HepG2 (cell line): ENCODE data around the gene TPI1. TPM values are rescaled to one million over a fixed set of nuclear protein-coding genes. Genes with fewer than 3 reads are reported as not detected.
A peak's percentile ranks its signal among the peaks of the same experiment; 100 is the strongest.

Experiments
- ARID4A ChIP-seq: sonication (generic); formaldehyde crosslinking; IDR thresholded peaks from 2 replicates; pipeline ENCODE4 v1.5.0; 2020; ENCODE audit warnings: mild to moderate bottlenecking, missing genetic modification reagents, borderline replicate concordance
- ASH2L ChIP-seq: fragments of 300-600, 200-600 bp; sonication (generic); IDR thresholded peaks from 2 replicates; pipeline ENCODE4 v1.7.0; 2017; ENCODE audit warnings: low read depth, mild to moderate bottlenecking, moderate library complexity, mixed read lengths, low read length; ENCODE audit not compliant: insufficient read length
- ATF1 ChIP-seq: IDR thresholded peaks from 2 replicates; pipeline ENCODE4 v1.6.1; 2016; ENCODE audit warnings: mild to moderate bottlenecking, control low read depth
- ELF1 ChIP-seq: sonication (generic); formaldehyde crosslinking; IDR thresholded peaks from 2 replicates; pipeline ENCODE4 v1.4.0; 2020; ENCODE audit warnings: missing genetic modification reagents
- FOXJ3 ChIP-seq: sonication (generic); formaldehyde crosslinking; IDR thresholded peaks from 2 replicates; pipeline ENCODE4 v1.4.0; 2020; ENCODE audit warnings: missing genetic modification reagents, mild to moderate bottlenecking, borderline replicate concordance
- HDAC1 ChIP-seq: sonication (generic); formaldehyde crosslinking; IDR thresholded peaks from 2 replicates; pipeline ENCODE4 v1.5.1; 2020; ENCODE audit warnings: mild to moderate bottlenecking, missing genetic modification reagents
- HNF4A ChIP-seq: sonication (generic); formaldehyde crosslinking; IDR thresholded peaks from 2 replicates; pipeline ENCODE4 v1.4.0; 2020; ENCODE audit warnings: missing genetic modification reagents
- KDM4B ChIP-seq: sonication (generic); formaldehyde crosslinking; IDR thresholded peaks from 2 replicates; pipeline ENCODE4 v1.4.0; 2020; ENCODE audit warnings: missing genetic modification reagents
- PHF20 ChIP-seq: sonication (generic); formaldehyde crosslinking; IDR thresholded peaks from 2 replicates; pipeline ENCODE4 v1.5.0; 2020; ENCODE audit warnings: mild to moderate bottlenecking, missing genetic modification reagents
- PHF21A ChIP-seq: sonication (generic); formaldehyde crosslinking; IDR thresholded peaks from 2 replicates; pipeline ENCODE4 v1.5.0; 2020; ENCODE audit warnings: mild to moderate bottlenecking, missing genetic modification reagents
- POLR2A ChIP-seq, 2 experiments: IDR thresholded peaks; 2 replicates each; pipeline ENCODE4 v1.6.1; 2011; ENCODE audit warnings: low read depth in 2 of 2, low read length in 2 of 2, mild to moderate bottlenecking in 1 of 2, moderate library complexity in 1 of 2; ENCODE audit not compliant: insufficient read depth in 1 of 2
- POLR2AphosphoS5 ChIP-seq: IDR thresholded peaks from 2 replicates; pipeline ENCODE4 v1.6.1; 2012; ENCODE audit warnings: low read depth, low read length
- RAD21 ChIP-seq: fragments of 450-650 bp; formaldehyde crosslinking; IDR thresholded peaks from 2 replicates; pipeline ENCODE4 v1.5.0; 2020; ENCODE audit warnings: mild to moderate bottlenecking
- RXRA ChIP-seq: sonication (generic); formaldehyde crosslinking; IDR thresholded peaks from 2 replicates; pipeline ENCODE4 v1.5.1; 2020; ENCODE audit warnings: missing genetic modification reagents
- SMAD3 ChIP-seq: sonication (generic); formaldehyde crosslinking; IDR thresholded peaks from 2 replicates; pipeline ENCODE4 v1.4.0; 2020; ENCODE audit warnings: missing genetic modification reagents
- SMAD9 ChIP-seq: sonication (generic); formaldehyde crosslinking; IDR thresholded peaks from 2 replicates; pipeline ENCODE4 v1.5.1; 2020; ENCODE audit warnings: mild to moderate bottlenecking, missing genetic modification reagents
- SP1 ChIP-seq, 2 experiments: fragments of 450-650 bp in 1 of 2; sonication (generic) in 1 of 2; formaldehyde crosslinking in 1 of 2; IDR thresholded peaks; 2 replicates each; pipeline versions ENCODE4 v1.4.0 to v1.6.1; 2016 to 2020; ENCODE audit warnings: missing genetic modification reagents in 1 of 2
- TCF7L2 ChIP-seq: IDR thresholded peaks from 2 replicates; pipeline ENCODE4 v1.6.1; 2011; ENCODE audit warnings: mild to moderate bottlenecking, low read depth, low read length, moderate library complexity
- TSC22D2 ChIP-seq: sonication (generic); formaldehyde crosslinking; IDR thresholded peaks from 2 replicates; pipeline ENCODE4 v1.5.1; 2020; ENCODE audit warnings: missing genetic modification reagents, mild to moderate bottlenecking, borderline replicate concordance
- U2AF2 ChIP-seq: fragments of 200-400 bp; formaldehyde crosslinking; IDR thresholded peaks from 2 replicates; pipeline ENCODE4 v1.6.1; 2017; ENCODE audit warnings: low read depth, mild to moderate bottlenecking, low read length
- ZNF335 ChIP-seq: sonication (generic); formaldehyde crosslinking; IDR thresholded peaks from 2 replicates; pipeline ENCODE4 v1.4.0; 2020; ENCODE audit warnings: missing genetic modification reagents
- ZNF367 ChIP-seq: sonication (generic); formaldehyde crosslinking; IDR thresholded peaks from 2 replicates; pipeline ENCODE4 v1.4.0; 2020; ENCODE audit warnings: missing genetic modification reagents, borderline replicate concordance
- ZNF549 ChIP-seq: sonication (generic); formaldehyde crosslinking; IDR thresholded peaks from 2 replicates; pipeline ENCODE4 v1.5.0; 2020; ENCODE audit warnings: missing genetic modification reagents
- ZNF781 ChIP-seq: sonication (generic); formaldehyde crosslinking; IDR thresholded peaks from 2 replicates; pipeline ENCODE4 v1.5.1; 2020; ENCODE audit warnings: borderline replicate concordance, mild to moderate bottlenecking, missing genetic modification reagents; ENCODE audit errors: not compliant biosample characterization
- ZSCAN9 ChIP-seq: IDR thresholded peaks from 2 replicates; pipeline ENCODE4 v1.6.1; 2016; ENCODE audit warnings: borderline replicate concordance
- polyA plus RNA-seq, 8 experiments: library from polyadenylated mRNA; depleted of rRNA in 3 of 8; stranded (reverse) in 7 of 8; unstranded in 1 of 8; fragments of >200 nt; fragmentation: Illumina TruSeq in 4 of 8; extraction: Trizol in 4 of 8; gene quantifications; 2 replicates each; pipeline versions ENCODE4 v1.2.1 to v1.2.3, GENCODE V29; 2011 to 2016; ENCODE audit warnings: low read depth in 4 of 8, missing spikeins in 1 of 8, mixed read lengths in 1 of 8; ENCODE audit not compliant: insufficient read depth in 1 of 8
- total RNA-seq, 5 experiments: library from RNA; depleted of rRNA; stranded (reverse); fragments of >200 nt; fragmentation: Illumina TruSeq; extraction: Trizol; gene quantifications; 2 replicates each; pipeline ENCODE4 v1.2.3, GENCODE V29; 2016; ENCODE audit warnings: low read depth in 1 of 5
- TF ChIP-seq, protein P1 (sequence below): sonication (generic); formaldehyde crosslinking; IDR thresholded peaks from 2 replicates; pipeline ENCODE4 v1.4.0; 2020; ENCODE audit warnings: missing genetic modification reagents, borderline replicate concordance
- TF ChIP-seq, protein P2 (sequence below): IDR thresholded peaks from 2 replicates; pipeline ENCODE4 v1.6.1; 2016; ENCODE audit warnings: missing genetic modification reagents, missing compliant biosample characterization

The TPI1 gene
- total and polyA plus RNA-seq, 2 of the 13 experiments (the other 11 are each of a cell fraction or from before 2014, with no cell fraction given): 945 to 2,535 TPM

DNA sequence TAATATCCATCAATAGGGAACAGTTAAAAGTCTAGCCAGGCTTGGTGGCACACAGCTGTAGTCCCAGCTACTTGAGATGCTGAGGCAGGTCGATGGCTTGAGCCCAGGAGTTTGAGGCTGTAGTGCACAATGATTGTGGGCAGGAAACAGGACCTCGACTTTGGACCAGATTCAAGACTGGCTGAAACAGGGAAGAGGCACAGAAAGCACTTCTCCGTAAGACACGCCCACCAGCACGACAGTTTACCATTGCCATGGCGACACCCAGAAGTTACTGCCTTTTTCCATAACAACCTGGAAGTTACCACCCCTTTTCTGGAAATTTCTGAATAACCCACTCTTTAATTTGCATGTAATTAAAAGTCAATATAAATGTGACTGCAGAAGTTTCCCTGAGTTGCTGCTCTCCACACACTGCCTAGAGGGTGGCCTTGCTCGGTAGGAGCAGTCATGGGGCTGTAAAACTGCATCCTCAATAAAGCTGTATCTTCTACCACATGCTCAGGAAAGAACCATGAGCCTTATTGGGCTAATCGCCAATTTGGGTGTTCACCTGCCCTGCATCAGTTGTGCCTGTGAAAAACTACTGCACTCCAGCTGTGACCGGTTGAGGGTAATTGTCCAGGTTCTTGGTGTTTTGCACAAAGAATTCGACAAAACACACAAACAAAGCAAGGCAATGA is 32.6 kb downstream of the TPI1 start (continued):
- peak; percentile 91; the same call in 1 of the 2 replicates for TF ChIP-seq U2AF2
- TF ChIP-seq ARID4A (CRISPR knock-in tag): peak; percentile 51; the same call in 1 of the 2 replicates
- TF ChIP-seq, protein P1, sequence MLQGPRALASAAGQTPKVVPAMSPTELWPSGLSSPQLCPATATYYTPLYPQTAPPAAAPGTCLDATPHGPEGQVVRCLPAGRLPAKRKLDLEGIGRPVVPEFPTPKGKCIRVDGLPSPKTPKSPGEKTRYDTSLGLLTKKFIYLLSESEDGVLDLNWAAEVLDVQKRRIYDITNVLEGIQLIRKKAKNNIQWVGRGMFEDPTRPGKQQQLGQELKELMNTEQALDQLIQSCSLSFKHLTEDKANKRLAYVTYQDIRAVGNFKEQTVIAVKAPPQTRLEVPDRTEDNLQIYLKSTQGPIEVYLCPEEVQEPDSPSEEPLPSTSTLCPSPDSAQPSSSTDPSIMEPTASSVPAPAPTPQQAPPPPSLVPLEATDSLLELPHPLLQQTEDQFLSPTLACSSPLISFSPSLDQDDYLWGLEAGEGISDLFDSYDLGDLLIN (CRISPR knock-in tag): no peak
- no peak for TF ChIP-seq SP1 (IDR thresholded peaks at IDR 0.05)
- TF ChIP-seq SP1 (CRISPR knock-in tag; IDR thresholded peaks at IDR 0.05): peak; percentile 60; the same call in 1 of the 2 replicates
- no peak for TF ChIP-seq ZNF781 (CRISPR knock-in tag)
- TF ChIP-seq ZNF367 (CRISPR knock-in tag): no peak
- TF ChIP-seq SMAD9 (CRISPR knock-in tag): no peak
- peak; percentile 38; the same call in 1 of the 2 replicates for TF ChIP-seq PHF20 (CRISPR knock-in tag)
- TF ChIP-seq HDAC1: no peak
- no peak for TF ChIP-seq ZNF549 (CRISPR knock-in tag)
- 0 out of 2 replicates have a peak, but pooled peaks have one; percentile 11 for TF ChIP-seq PHF21A
- TF ChIP-seq TCF7L2: no peak
- TF ChIP-seq TSC22D2 (CRISPR knock-in tag): no peak
- TF ChIP-seq RAD21 (CRISPR knock-in tag): no peak
- peak; percentile 63 for TF ChIP-seq HNF4A (CRISPR knock-in tag)
- TF ChIP-seq ZSCAN9 (CRISPR knock-in tag): no peak
- TF ChIP-seq SMAD3 (CRISPR knock-in tag): no peak
- peak; percentile 48 for TF ChIP-seq ASH2L
- 0 out of 2 replicates have a peak, but pooled peaks have one; percentile 21 for TF ChIP-seq POLR2AphosphoS5
- TF ChIP-seq ATF1 (CRISPR knock-in tag): no peak
- TF ChIP-seq ELF1 (CRISPR knock-in tag): peak; percentile 41; the same call in 1 of the 2 replicates
- TF ChIP-seq RXRA (CRISPR knock-in tag): no peak
- TF ChIP-seq, protein P2, sequence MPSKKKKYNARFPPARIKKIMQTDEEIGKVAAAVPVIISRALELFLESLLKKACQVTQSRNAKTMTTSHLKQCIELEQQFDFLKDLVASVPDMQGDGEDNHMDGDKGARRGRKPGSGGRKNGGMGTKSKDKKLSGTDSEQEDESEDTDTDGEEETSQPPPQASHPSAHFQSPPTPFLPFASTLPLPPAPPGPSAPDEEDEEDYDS: peak; percentile 28; the same call in 1 of the 2 replicates
- TF ChIP-seq ZNF335 (CRISPR knock-in tag): 0 out of 2 replicates have a peak, but pooled peaks have one; percentile 21
- TF ChIP-seq FOXJ3 (CRISPR knock-in tag): 0 out of 2 replicates have a peak, but pooled peaks have one; percentile 26
- no peak for TF ChIP-seq KDM4B (CRISPR knock-in tag)
- peak in 1 of 2 experiments; percentile 24; a peak in 1 of 4 replicates for TF ChIP-seq POLR2A (IDR thresholded peaks at IDR 0.05; ENCODE audit: insufficient read depth in 1 of 2, low read depth in 2 of 2, low read length in 2 of 2)
